CD8-positive, alpha-beta memory T cell (primary cell): ENCODE measurements around the gene APP. TPM values are rescaled to one million over a fixed set of nuclear protein-coding genes. Genes with fewer than 3 reads are reported as not detected.
A peak's percentile ranks its signal among the peaks of the same experiment; 100 is the strongest.

ENCODE experiments used
- CTCF ChIA-PET: fragments of 350-600 bp; sonication (Branson Sonifier 250); formaldehyde crosslinking; loops from one replicate; lab custom pipeline; 2021; ENCODE audit warnings: antibody characterized with exemption; lab: Charles Lee
- POLR2A ChIA-PET: fragments of 350-600 bp; sonication (Branson Sonifier 250); formaldehyde crosslinking; loops from one replicate; lab custom pipeline; 2021; ENCODE audit warnings: antibody characterized with exemption; lab: Charles Lee
- DNase-seq, 5 donors: peaks; one replicate each; pipeline versions ENCODE4 v3.0.0 to v3.0.0-alpha.2; 2020 to 2022; ENCODE audit warnings: mixed read lengths in 1 of 5
- H3K27ac ChIP-seq: one replicate; pipeline ENCODE4 v1.7.0; 2013; ENCODE audit warnings: low read depth, mild to moderate bottlenecking, low read length, moderate library complexity
- H3K27me3 ChIP-seq: 2 replicates; pipeline ENCODE4 v1.7.0; 2013; ENCODE audit warnings: low read length, mild to moderate bottlenecking; ENCODE audit not compliant: insufficient read depth, poor library complexity, severe bottlenecking
- H3K36me3 ChIP-seq: 2 replicates; pipeline ENCODE4 v1.7.0; 2013; ENCODE audit warnings: mild to moderate bottlenecking, low read length, moderate library complexity; ENCODE audit not compliant: insufficient read depth
- H3K4me1 ChIP-seq: 2 replicates; pipeline ENCODE4 v1.7.0; 2013; ENCODE audit warnings: mild to moderate bottlenecking, low read length, moderate library complexity; ENCODE audit not compliant: insufficient read depth
- H3K4me3 ChIP-seq: 2 replicates; pipeline ENCODE4 v1.7.0; 2013; ENCODE audit warnings: mild to moderate bottlenecking, low read length
- H3K9me3 ChIP-seq: 2 replicates; pipeline ENCODE4 v1.7.0; 2013; ENCODE audit warnings: mild to moderate bottlenecking, low read length
- H3K27ac Mint-ChIP-seq, 8 donors: one replicate each; pipeline ENCODE4 v1.8.0; 2020 to 2021; ENCODE audit warnings: mixed read lengths in 8 of 8, mild to moderate bottlenecking in 6 of 8, inconsistent platforms in 3 of 8, moderate library complexity in 3 of 8
- H3K27me3 Mint-ChIP-seq, 2 donors: one replicate each; pipeline ENCODE4 v1.8.0; 2020 to 2021; ENCODE audit warnings: mixed read lengths in 2 of 2, mild to moderate bottlenecking in 1 of 2, moderate library complexity in 1 of 2
- H3K36me3 Mint-ChIP-seq, 3 donors: one replicate each; pipeline ENCODE4 v1.8.0; 2020 to 2021; ENCODE audit warnings: mixed read lengths in 3 of 3, inconsistent platforms in 1 of 3, mild to moderate bottlenecking in 1 of 3
- H3K4me1 Mint-ChIP-seq, 3 donors: one replicate each; pipeline ENCODE4 v1.8.0; 2020 to 2021; ENCODE audit warnings: mixed read lengths in 3 of 3, inconsistent platforms in 1 of 3, mild to moderate bottlenecking in 1 of 3
- H3K4me3 Mint-ChIP-seq, 7 donors: one replicate each; pipeline ENCODE4 v1.8.0; 2020 to 2021; ENCODE audit warnings: mixed read lengths in 7 of 7, mild to moderate bottlenecking in 6 of 7, moderate library complexity in 4 of 7, inconsistent platforms in 2 of 7
- H3K9me3 Mint-ChIP-seq, 5 donors: one replicate each; pipeline ENCODE4 v1.8.0; 2020 to 2022; ENCODE audit warnings: mixed read lengths in 5 of 5, mild to moderate bottlenecking in 3 of 5, moderate library complexity in 2 of 5, inconsistent platforms in 1 of 5
- polyA plus RNA-seq: library from polyadenylated mRNA; unstranded; fragments of 300-500 nt; fragmentation: Illumina TruSeq; gene quantifications from one replicate; pipeline ENCODE4 v1.2.3, GENCODE V29; 2021
- total RNA-seq, 2 experiments: library from RNA; stranded (reverse); gene quantifications; one replicate each; pipeline ENCODE4 v1.2.3, GENCODE V29; 2021

Gene APP
- total and polyA plus RNA-seq, 3 experiments from 2014 or later, result 5.3 to 15.3 (median 15.2) TPM

GRCh38 chr21:25858325-25858724, 312.2 kb downstream of the APP start:
- Histone ChIP-seq H3K4me1 (no peaks in the 10 kb centered on the region), H3K9me3 (no peaks in the 10 kb centered on the region), H3K4me3 (no peak overlapping the region), H3K27me3 (no peaks in the 10 kb centered on the region), H3K27ac (no peak overlapping the region), H3K36me3 (no peaks in the 10 kb centered on the region)
- no peak for DNase-seq
- CTCF ChIA-PET, result no interaction called here
- Mint-ChIP-seq H3K27me3 (peaks cover 0 to 9% of the 10 kb centered on the region in 2 donors), H3K9me3 (no peaks in the 10 kb centered on the region), H3K4me1 (no peaks in the 10 kb centered on the region), H3K27ac (no peak overlapping the region), H3K36me3 (no peaks in the 10 kb centered on the region), H3K4me3 (no peak overlapping the region)
- POLR2A ChIA-PET, result no interaction called here

GRCh38 chr21:25857308-25858074, 313.1 kb downstream of the APP start:
- Histone ChIP-seq H3K27me3 (no peaks in the 10 kb centered on the region), H3K27ac (no peak overlapping the region), H3K4me3 (no peak overlapping the region), H3K9me3 (no peaks in the 10 kb centered on the region), H3K4me1 (no peaks in the 10 kb centered on the region), H3K36me3 (no peaks in the 10 kb centered on the region)
- no peak overlapping the region for H3K4me3 Mint-ChIP-seq
- CTCF ChIA-PET, result no interaction called here
- H3K27me3 Mint-ChIP-seq, result peaks cover 1 to 9% of the 10 kb centered on the region in 2 donors
- H3K27ac Mint-ChIP-seq, result no peak overlapping the region
- no peaks in the 10 kb centered on the region for H3K4me1 Mint-ChIP-seq
- no peaks in the 10 kb centered on the region for H3K9me3 Mint-ChIP-seq
- no peaks in the 10 kb centered on the region for H3K36me3 Mint-ChIP-seq
- no peak for DNase-seq
- POLR2A ChIA-PET, result no interaction called here

GRCh38 chr21:25855576-25855975, 315.0 kb downstream of the APP start:
- Histone ChIP-seq H3K27me3 (no peaks in the 10 kb centered on the region), H3K9me3 (no peaks in the 10 kb centered on the region), H3K27ac (no peak overlapping the region), H3K4me3 (no peak overlapping the region), H3K36me3 (no peaks in the 10 kb centered on the region), H3K4me1 (no peaks in the 10 kb centered on the region)
- Mint-ChIP-seq H3K4me1 (no peaks in the 10 kb centered on the region), H3K36me3 (no peaks in the 10 kb centered on the region), H3K27ac (no peak overlapping the region), H3K27me3 (peaks cover 1 to 12% of the 10 kb centered on the region in 2 donors), H3K9me3 (no peaks in the 10 kb centered on the region), H3K4me3 (no peak overlapping the region)
- ChIA-PET POLR2A (no interaction called here), CTCF (no interaction called here)
- no peak for DNase-seq

- CTCF ChIA-PET, result no interaction called here
- Mint-ChIP-seq H3K27me3 (peaks cover 1 to 7% of the 10 kb centered on the region in 2 donors), H3K36me3 (no peaks in the 10 kb centered on the region), H3K4me3 (no peak overlapping the region), H3K27ac (peak overlapping the region in 1 of 8 donors; percentile 39), H3K9me3 (peaks cover 0 to 2% (median 0%) of the 10 kb centered on the region in 5 donors), H3K4me1 (no peaks in the 10 kb centered on the region)
- Histone ChIP-seq H3K4me3 (no peak overlapping the region), H3K4me1 (no peaks in the 10 kb centered on the region), H3K36me3 (no peaks in the 10 kb centered on the region), H3K27me3 (no peaks in the 10 kb centered on the region), H3K9me3 (no peaks in the 10 kb centered on the region), H3K27ac (no peak overlapping the region)
- POLR2A ChIA-PET, result no interaction called here
- no peak for DNase-seq
These were observed 320.3 kb downstream of the APP start for GRCh38 chr21:25850126-25850842.

- H3K9me3 Mint-ChIP-seq, result peaks cover 0 to 2% (median 0%) of the 10 kb centered on the region in 5 donors
- CTCF ChIA-PET, result no interaction called here
- H3K4me3 Mint-ChIP-seq, result no peak overlapping the region
- no peaks in the 10 kb centered on the region for H3K36me3 Mint-ChIP-seq
- POLR2A ChIA-PET, result no interaction called here
- Histone ChIP-seq H3K4me3 (no peak overlapping the region), H3K9me3 (no peaks in the 10 kb centered on the region), H3K36me3 (no peaks in the 10 kb centered on the region), H3K27ac (no peak overlapping the region), H3K4me1 (no peaks in the 10 kb centered on the region), H3K27me3 (no peaks in the 10 kb centered on the region)
- no peak for DNase-seq
- H3K27me3 Mint-ChIP-seq, result peaks cover 1 to 15% of the 10 kb centered on the region in 2 donors
- peak overlapping the region in 1 of 8 donors; percentile 79 for H3K27ac Mint-ChIP-seq
- H3K4me1 Mint-ChIP-seq, result no peaks in the 10 kb centered on the region
These were observed 322.3 kb downstream of the APP start for GRCh38 chr21:25848309-25848708.

GRCh38 chr21:25845729-25846256, 324.8 kb downstream of the APP start:
- no peak overlapping the region for H3K4me3 Mint-ChIP-seq
- no peak for DNase-seq
- no peaks in the 10 kb centered on the region for H3K27me3 ChIP-seq
- H3K4me1 ChIP-seq, result no peaks in the 10 kb centered on the region
- H3K27ac ChIP-seq, result no peak overlapping the region
- POLR2A ChIA-PET, result no interaction called here
- no peaks in the 10 kb centered on the region for H3K36me3 ChIP-seq
- no peaks in the 10 kb centered on the region for H3K9me3 ChIP-seq
- H3K27me3 Mint-ChIP-seq, result peaks cover 4 to 23% of the 10 kb centered on the region in 2 donors
- peaks cover 0 to 2% (median 0%) of the 10 kb centered on the region in 5 donors for H3K9me3 Mint-ChIP-seq
- no peaks in the 10 kb centered on the region for H3K4me1 Mint-ChIP-seq
- H3K4me3 ChIP-seq, result no peak overlapping the region
- H3K27ac Mint-ChIP-seq, result no peak overlapping the region
- CTCF ChIA-PET, result no interaction called here
- no peaks in the 10 kb centered on the region for H3K36me3 Mint-ChIP-seq

GRCh38 chr21:25842925-25843324, 327.6 kb downstream of the APP start:
- ChIA-PET POLR2A (no interaction called here), CTCF (no interaction called here)
- no peak overlapping the region for H3K4me3 ChIP-seq
- DNase-seq, result no peak
- H3K9me3 ChIP-seq, result no peaks in the 10 kb centered on the region
- Mint-ChIP-seq H3K4me1 (no peaks in the 10 kb centered on the region), H3K27ac (no peak overlapping the region), H3K36me3 (peaks cover 0 to 5% (median 0%) of the 10 kb centered on the region in 3 donors), H3K27me3 (peaks cover 6 to 32% of the 10 kb centered on the region in 2 donors), H3K4me3 (no peak overlapping the region), H3K9me3 (peaks cover 0 to 10% (median 5%) of the 10 kb centered on the region in 5 donors)
- H3K4me1 ChIP-seq, result no peaks in the 10 kb centered on the region
- H3K27me3 ChIP-seq, result no peaks in the 10 kb centered on the region
- H3K27ac ChIP-seq, result no peak overlapping the region
- H3K36me3 ChIP-seq, result no peaks in the 10 kb centered on the region

- Histone ChIP-seq H3K4me1 (no peaks in the 10 kb centered on the region), H3K9me3 (no peaks in the 10 kb centered on the region), H3K27ac (no peak overlapping the region), H3K27me3 (no peaks in the 10 kb centered on the region), H3K36me3 (no peaks in the 10 kb centered on the region), H3K4me3 (no peak overlapping the region)
- ChIA-PET CTCF (no interaction called here), POLR2A (no interaction called here)
- Mint-ChIP-seq H3K36me3 (peaks cover 0 to 5% (median 0%) of the 10 kb centered on the region in 3 donors), H3K27ac (no peak overlapping the region), H3K4me1 (no peaks in the 10 kb centered on the region), H3K4me3 (no peak overlapping the region), H3K27me3 (peaks cover 6 to 23% of the 10 kb centered on the region in 2 donors), H3K9me3 (peaks cover 0 to 10% (median 4%) of the 10 kb centered on the region in 5 donors)
- DNase-seq, result no peak
These were observed 331.8 kb downstream of the APP start for GRCh38 chr21:25838809-25839208.
